ENCODE data around the gene FN1. TPM values are rescaled to one million over a fixed set of nuclear protein-coding genes. Genes with fewer than 3 reads are reported as not detected.

FN1 gene
- total RNA-seq, 2 donors from 2014 or later: 369 to 1,092 TPM

DNA sequence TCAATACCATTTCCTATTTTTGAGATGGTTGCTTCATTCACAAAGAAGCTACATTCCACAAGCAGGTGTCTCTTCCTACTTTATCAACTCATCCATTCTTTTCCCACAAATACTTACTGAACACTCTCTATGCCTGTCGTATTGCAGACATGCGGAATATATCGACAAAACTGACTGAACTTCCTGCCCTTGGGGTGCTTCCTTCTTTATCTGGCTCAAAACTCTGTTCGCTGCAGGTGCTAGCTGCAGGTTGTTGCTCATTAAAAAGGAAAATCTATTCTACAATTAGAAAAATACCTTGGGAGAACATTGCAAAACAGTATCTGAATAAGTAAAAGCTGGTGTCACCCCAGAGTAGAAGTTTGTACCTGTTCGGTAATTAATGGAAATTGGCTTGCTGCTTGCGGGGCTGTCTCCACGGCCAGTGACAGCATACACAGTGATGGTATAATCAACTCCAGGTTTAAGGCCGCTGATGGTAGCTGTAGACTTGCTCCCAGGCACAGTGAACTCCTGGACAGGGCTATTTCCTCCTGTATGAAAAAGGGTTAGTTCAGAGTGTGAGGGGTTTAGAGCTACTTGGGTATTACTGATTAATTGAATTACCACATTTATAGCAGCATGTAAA lies 52.1 kb downstream of the FN1 start:
- no peak for DNase-seq (ENCODE audit: low spot score)
- Histone ChIP-seq H3K4me3 (no peak overlapping the region), H3K36me3 (peaks cover 56% of the 10 kb centered on the region), H3K27me3 (no peaks in the 10 kb centered on the region), H3K9me3 (no peaks in the 10 kb centered on the region), H3K4me1 (no peaks in the 10 kb centered on the region), H3K27ac (no peak overlapping the region)
- TF ChIP-seq, protein P1, sequence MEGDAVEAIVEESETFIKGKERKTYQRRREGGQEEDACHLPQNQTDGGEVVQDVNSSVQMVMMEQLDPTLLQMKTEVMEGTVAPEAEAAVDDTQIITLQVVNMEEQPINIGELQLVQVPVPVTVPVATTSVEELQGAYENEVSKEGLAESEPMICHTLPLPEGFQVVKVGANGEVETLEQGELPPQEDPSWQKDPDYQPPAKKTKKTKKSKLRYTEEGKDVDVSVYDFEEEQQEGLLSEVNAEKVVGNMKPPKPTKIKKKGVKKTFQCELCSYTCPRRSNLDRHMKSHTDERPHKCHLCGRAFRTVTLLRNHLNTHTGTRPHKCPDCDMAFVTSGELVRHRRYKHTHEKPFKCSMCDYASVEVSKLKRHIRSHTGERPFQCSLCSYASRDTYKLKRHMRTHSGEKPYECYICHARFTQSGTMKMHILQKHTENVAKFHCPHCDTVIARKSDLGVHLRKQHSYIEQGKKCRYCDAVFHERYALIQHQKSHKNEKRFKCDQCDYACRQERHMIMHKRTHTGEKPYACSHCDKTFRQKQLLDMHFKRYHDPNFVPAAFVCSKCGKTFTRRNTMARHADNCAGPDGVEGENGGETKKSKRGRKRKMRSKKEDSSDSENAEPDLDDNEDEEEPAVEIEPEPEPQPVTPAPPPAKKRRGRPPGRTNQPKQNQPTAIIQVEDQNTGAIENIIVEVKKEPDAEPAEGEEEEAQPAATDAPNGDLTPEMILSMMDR (IDR thresholded peaks at IDR 0.05): no peak

DNA sequence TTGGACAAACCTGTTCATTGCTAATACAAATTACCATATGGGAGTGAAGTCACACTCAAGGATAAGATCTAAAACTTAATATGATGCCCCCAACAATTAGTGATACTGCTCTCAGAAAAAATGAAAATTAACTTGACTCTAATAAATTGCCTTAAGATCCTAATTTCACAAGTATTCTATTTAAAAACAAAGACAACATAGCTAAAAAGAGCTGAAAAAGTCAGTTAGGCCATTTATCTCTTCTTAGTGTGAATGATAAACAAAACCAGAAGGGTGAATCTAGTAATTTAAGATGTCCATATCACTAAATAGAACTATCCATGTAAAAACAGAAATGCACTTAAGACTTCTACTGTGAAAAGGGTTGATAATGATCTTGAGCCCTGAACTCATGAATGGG lies 53.4 kb downstream of the FN1 start:
- Histone ChIP-seq H3K27ac (no peak overlapping the region), H3K4me3 (no peak overlapping the region), H3K36me3 (peaks cover 60% of the 10 kb centered on the region), H3K27me3 (no peaks in the 10 kb centered on the region), H3K9me3 (no peaks in the 10 kb centered on the region), H3K4me1 (no peaks in the 10 kb centered on the region)
- TF ChIP-seq, protein P1 (IDR thresholded peaks at IDR 0.05): no peak
- DNase-seq (ENCODE audit: low spot score): no peak

DNA sequence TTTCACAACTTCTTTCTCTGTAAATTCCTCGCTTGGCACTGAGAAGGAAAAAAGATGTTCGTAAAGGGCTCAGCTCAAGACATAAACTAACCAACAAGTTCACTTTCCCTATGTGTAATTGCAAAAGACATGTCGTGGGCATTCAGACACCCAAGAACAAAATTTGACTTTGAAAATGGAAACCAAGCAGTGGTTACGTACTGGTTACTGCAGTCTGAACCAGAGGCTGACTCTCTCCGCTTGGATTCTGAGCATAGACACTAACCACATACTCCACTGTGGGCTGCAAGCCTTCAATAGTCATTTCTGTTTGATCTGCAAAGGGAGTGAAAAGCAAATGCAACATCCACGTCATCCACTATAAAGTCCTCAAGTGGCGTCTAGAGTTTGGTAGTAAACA lies 53.9 kb downstream of the FN1 start:
- Histone ChIP-seq H3K27ac (no peak overlapping the region), H3K36me3 (peaks cover 62% of the 10 kb centered on the region), H3K9me3 (no peaks in the 10 kb centered on the region), H3K4me1 (no peaks in the 10 kb centered on the region), H3K4me3 (no peak overlapping the region), H3K27me3 (no peaks in the 10 kb centered on the region)
- DNase-seq (ENCODE audit: low spot score): no peak
- TF ChIP-seq, protein P1 (IDR thresholded peaks at IDR 0.05): no peak

DNA sequence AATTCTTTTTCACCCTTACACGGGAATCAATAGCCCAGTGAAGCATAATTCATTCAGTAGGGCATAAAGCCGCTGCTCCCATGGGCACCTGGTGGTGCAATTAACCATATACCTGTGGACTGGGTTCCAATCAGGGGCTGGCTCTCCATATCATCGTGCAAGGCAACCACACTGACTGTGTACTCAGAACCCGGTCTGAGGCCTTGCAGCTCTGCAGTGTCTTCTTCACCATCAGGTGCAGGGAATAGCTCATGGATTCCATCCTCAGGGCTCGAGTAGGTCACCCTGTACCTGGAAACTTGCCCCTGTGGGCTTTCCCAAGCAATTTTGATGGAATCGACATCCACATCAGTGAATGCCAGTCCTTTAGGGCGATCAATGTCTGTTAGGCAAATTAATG lies 55.2 kb downstream of the FN1 start:
- no peak overlapping the region for H3K27ac ChIP-seq
- H3K4me3 ChIP-seq: no peak overlapping the region
- TF ChIP-seq, protein P1 (IDR thresholded peaks at IDR 0.05): no peak
- no peaks in the 10 kb centered on the region for H3K27me3 ChIP-seq
- DNase-seq (ENCODE audit: low spot score): no peak
- H3K36me3 ChIP-seq: peaks cover 67% of the 10 kb centered on the region
- no peaks in the 10 kb centered on the region for H3K4me1 ChIP-seq
- H3K9me3 ChIP-seq: no peaks in the 10 kb centered on the region

DNA sequence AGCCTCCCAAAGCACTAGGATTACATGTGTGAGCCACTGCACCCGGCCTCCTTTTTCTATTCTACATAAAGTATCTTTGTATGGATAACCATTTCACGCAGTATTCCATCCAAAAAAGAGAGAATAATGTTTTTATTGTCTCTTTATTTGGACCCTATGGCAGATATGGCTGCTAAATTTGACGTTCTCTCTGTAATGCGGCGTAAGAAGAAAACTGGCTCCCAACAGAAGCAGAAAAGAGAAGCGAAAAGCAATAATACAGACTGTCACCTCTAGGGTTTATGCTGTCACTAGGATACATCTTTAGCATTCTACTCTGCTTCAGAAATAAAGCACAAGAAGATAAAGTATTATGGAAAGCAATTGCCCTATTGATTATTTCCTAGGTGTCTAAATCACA lies 55.9 kb downstream of the FN1 start:
- Histone ChIP-seq H3K27ac (no peak overlapping the region), H3K27me3 (no peaks in the 10 kb centered on the region), H3K9me3 (no peaks in the 10 kb centered on the region), H3K4me1 (no peaks in the 10 kb centered on the region), H3K36me3 (peaks cover 73% of the 10 kb centered on the region), H3K4me3 (no peak overlapping the region)
- TF ChIP-seq, protein P1 (IDR thresholded peaks at IDR 0.05): no peak
- DNase-seq (ENCODE audit: low spot score): no peak

DNA sequence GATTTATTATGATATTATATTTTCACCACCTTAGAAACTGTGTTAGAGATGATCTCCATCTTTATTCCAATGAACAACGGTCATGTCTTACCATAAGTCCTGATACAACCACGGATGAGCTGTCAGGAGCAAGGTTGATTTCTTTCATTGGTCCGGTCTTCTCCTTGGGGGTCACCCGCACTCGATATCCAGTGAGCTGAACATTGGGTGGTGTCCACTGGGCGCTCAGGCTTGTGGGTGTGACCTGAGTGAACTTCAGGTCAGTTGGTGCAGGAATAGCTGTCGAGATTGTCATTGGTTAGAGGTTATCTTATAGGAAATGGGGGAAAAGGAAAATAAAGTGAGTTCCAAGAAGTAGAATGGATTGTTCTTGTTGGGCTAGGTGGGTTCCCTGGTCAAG lies 56.8 kb downstream of the FN1 start:
- no peak overlapping the region for H3K27ac ChIP-seq
- no peak for DNase-seq (ENCODE audit: low spot score)
- TF ChIP-seq, protein P1 (IDR thresholded peaks at IDR 0.05): no peak
- no peaks in the 10 kb centered on the region for H3K9me3 ChIP-seq
- peaks cover 74% of the 10 kb centered on the region for H3K36me3 ChIP-seq
- no peak overlapping the region for H3K4me3 ChIP-seq
- H3K4me1 ChIP-seq: no peaks in the 10 kb centered on the region
- H3K27me3 ChIP-seq: no peaks in the 10 kb centered on the region

Data from right atrium auricular region (tissue), 2 donors.